Natural killer cell treated with Interleukin-12 subunit alpha and Interleukin-12 subunit beta and Interleukin-15 and Interleukin-18, amount 100 ng/mL, for 72 hours (primary cell): ENCODE measurements around the gene HNRNPA3. TPM values are rescaled to one million over a fixed set of nuclear protein-coding genes. Genes with fewer than 3 reads are reported as not detected.
"Not testable (repeated sequence)": the region's sequence is repeated elsewhere in the genome, so short reads cannot be mapped to it uniquely, and the experiment has no call there.

Experiments used
- ATAC-seq, 2 donors: fragments of 150-1000 bp; cut with Tn5 transposase in 1 of 2; sonication (Bioruptor Pico), chemical (Tn5 transposase) in 1 of 2; 2 replicates each; pipeline ENCODE4 v1.10.0; 2021
- DNase-seq: peaks from one replicate; pipeline ENCODE4 v3.0.0; 2022; ENCODE audit warnings: low spot score
- H3K27ac Mint-ChIP-seq, 2 donors: 1 replicate in 1 of 2; 2 replicates in 1 of 2; pipeline ENCODE4 v1.8.0; 2022; ENCODE audit warnings: mixed read lengths in 2 of 2, mild to moderate bottlenecking in 1 of 2, moderate library complexity in 1 of 2
- H3K27me3 Mint-ChIP-seq, 2 donors: 1 replicate in 1 of 2; 2 replicates in 1 of 2; pipeline ENCODE4 v1.8.0; 2022; ENCODE audit warnings: mixed read lengths in 2 of 2
- H3K36me3 Mint-ChIP-seq: one replicate; pipeline ENCODE4 v1.8.0; 2022; ENCODE audit warnings: mixed read lengths
- H3K4me1 Mint-ChIP-seq, 2 donors: 1 replicate in 1 of 2; 2 replicates in 1 of 2; pipeline ENCODE4 v1.8.0; 2022; ENCODE audit warnings: low read depth in 2 of 2, mixed read lengths in 2 of 2, mild to moderate bottlenecking in 1 of 2
- H3K4me3 Mint-ChIP-seq: one replicate; pipeline ENCODE4 v1.8.0; 2022; ENCODE audit warnings: mixed read lengths
- H3K9me3 Mint-ChIP-seq: 2 replicates; pipeline ENCODE4 v1.8.0; 2022; ENCODE audit warnings: mixed read lengths
- total RNA-seq, 2 donors: library from RNA; stranded (reverse); gene quantifications; one replicate each; pipeline ENCODE4 v1.2.3, GENCODE V29; 2022

Gene HNRNPA3
- total RNA-seq, 2 donors from 2014 or later = 170 to 282 TPM

GRCh38 chr2:177207101-177207500 is 5.5 kb upstream of the HNRNPA3 start:
- Mint-ChIP-seq H3K36me3 (no peaks in the 10 kb centered on the region), H3K27ac (no peak overlapping the region), H3K4me1 (peaks cover 6 to 16% of the 10 kb centered on the region in 2 donors), H3K27me3 (no peaks in the 10 kb centered on the region), H3K9me3 (no peaks in the 10 kb centered on the region), H3K4me3 (no peak overlapping the region)
- no peak for DNase-seq
- ATAC-seq = peak in 1 of 2 donors; percentile 58

GRCh38 chr2:177211169-177211568 is 1.4 kb upstream of the HNRNPA3 start:
- peak overlapping the region; percentile 99 for H3K27ac Mint-ChIP-seq

GRCh38 chr2:177211576-177212105 is 953 bp upstream of the HNRNPA3 start:
- no peak for ATAC-seq
- H3K9me3 Mint-ChIP-seq = no peaks in the 10 kb centered on the region
- H3K4me1 Mint-ChIP-seq = peaks cover 24 to 43% of the 10 kb centered on the region in 2 donors
- H3K27ac Mint-ChIP-seq = peak overlapping the region; percentile 99
- DNase-seq = no peak
- peak overlapping the region; percentile 93 for H3K4me3 Mint-ChIP-seq
- H3K27me3 Mint-ChIP-seq = no peaks in the 10 kb centered on the region
- peaks cover 28% of the 10 kb centered on the region for H3K36me3 Mint-ChIP-seq

More at GRCh38 chr2:177211169-177211568, 1.4 kb upstream of the HNRNPA3 start:
- ATAC-seq (no peak), DNase-seq (no peak)
- no peaks in the 10 kb centered on the region for H3K9me3 Mint-ChIP-seq
- peak overlapping the region; percentile 93 for H3K4me3 Mint-ChIP-seq
- H3K36me3 Mint-ChIP-seq = peaks cover 24% of the 10 kb centered on the region
- H3K4me1 Mint-ChIP-seq = peaks cover 20 to 38% of the 10 kb centered on the region in 2 donors
- no peaks in the 10 kb centered on the region for H3K27me3 Mint-ChIP-seq

- Mint-ChIP-seq H3K36me3 (peaks cover 41% of the 10 kb centered on the region), H3K27ac (peak overlapping the region; percentile 99), H3K27me3 (no peaks in the 10 kb centered on the region), H3K4me1 (peaks cover 33 to 47% of the 10 kb centered on the region in 2 donors), H3K9me3 (no peaks in the 10 kb centered on the region), H3K4me3 (peak overlapping the region; percentile 93)
- ATAC-seq (peak; percentile 81 to 86), DNase-seq (peak; percentile 96)
Observed at GRCh38 chr2:177212891-177213856, 580 bp downstream of the HNRNPA3 start.

DNA sequence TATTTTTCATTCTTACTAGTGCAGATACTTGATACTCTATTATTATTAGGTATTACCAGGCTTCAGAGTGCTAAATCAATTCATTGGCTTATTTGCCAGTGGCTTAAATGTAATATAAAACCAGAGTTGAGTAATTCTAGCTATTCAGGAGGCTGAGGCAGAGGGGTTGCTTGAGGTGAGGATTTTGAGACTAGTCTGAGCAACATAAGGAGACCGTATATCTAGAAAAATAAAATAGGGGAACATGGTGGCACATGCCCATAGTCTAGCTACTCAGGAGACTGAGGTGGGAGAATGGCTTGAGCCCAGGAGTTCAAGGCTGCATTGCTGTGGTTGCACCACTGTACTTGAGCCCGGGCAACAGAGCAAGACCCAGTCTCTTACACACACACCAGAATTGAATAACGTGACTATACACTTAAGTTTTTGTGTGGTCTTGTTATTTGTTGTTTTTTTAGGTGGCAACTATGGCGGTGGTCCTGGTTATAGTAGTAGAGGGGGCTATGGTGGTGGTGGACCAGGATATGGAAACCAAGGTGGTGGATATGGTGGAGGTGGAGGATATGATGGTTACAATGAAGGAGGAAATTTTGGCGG is 4.8 kb downstream of the HNRNPA3 start:
- peak overlapping the region; percentile 51 for H3K4me3 Mint-ChIP-seq
- peaks cover 52 to 62% of the 10 kb centered on the region in 2 donors for H3K4me1 Mint-ChIP-seq
- H3K9me3 Mint-ChIP-seq = no peaks in the 10 kb centered on the region
- peak overlapping the region; percentile 57 to 99 for H3K27ac Mint-ChIP-seq
- peaks cover 74% of the 10 kb centered on the region for H3K36me3 Mint-ChIP-seq
- H3K27me3 Mint-ChIP-seq = no peaks in the 10 kb centered on the region
- DNase-seq = no peak
- no peak for ATAC-seq

DNA sequence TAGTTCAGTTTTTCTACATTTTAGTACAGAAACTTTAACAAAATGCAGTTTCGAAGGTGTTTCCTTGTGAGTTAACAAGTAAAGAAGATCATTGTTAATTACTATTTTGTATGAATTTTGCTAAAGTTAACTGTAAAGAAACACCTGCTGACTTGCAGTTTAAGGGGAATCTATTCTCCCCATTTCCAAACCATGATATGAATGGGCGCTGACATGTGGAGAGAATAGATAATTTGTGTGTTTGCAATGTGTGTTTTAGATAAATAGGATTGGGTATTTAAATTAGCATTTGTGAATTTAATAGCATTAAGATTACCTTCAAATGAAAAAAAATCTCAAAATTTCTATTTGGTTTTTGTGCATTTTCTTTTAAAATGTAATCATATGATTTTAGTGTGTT is 7.2 kb downstream of the HNRNPA3 start:
- DNase-seq, H3K9me3 Mint-ChIP-seq, H3K4me3 Mint-ChIP-seq, H3K27me3 Mint-ChIP-seq, ATAC-seq: not testable (repeated sequence)
- Mint-ChIP-seq H3K27ac (peak overlapping the region in 1 of 2 donors; percentile 40), H3K36me3 (peaks cover 71% of the 10 kb centered on the region), H3K4me1 (peaks cover 55 to 61% of the 10 kb centered on the region in 2 donors)

GRCh38 chr2:177221534-177221933 is 8.9 kb downstream of the HNRNPA3 start:
- peaks cover 43 to 46% of the 10 kb centered on the region in 2 donors for H3K4me1 Mint-ChIP-seq
- H3K27ac Mint-ChIP-seq = peak overlapping the region; percentile 46 to 70
- H3K36me3 Mint-ChIP-seq = peaks cover 55% of the 10 kb centered on the region
- no peaks in the 10 kb centered on the region for H3K9me3 Mint-ChIP-seq
- H3K27me3 Mint-ChIP-seq = no peaks in the 10 kb centered on the region
- ATAC-seq = no peak
- DNase-seq = no peak
- H3K4me3 Mint-ChIP-seq = no peak overlapping the region

DNA sequence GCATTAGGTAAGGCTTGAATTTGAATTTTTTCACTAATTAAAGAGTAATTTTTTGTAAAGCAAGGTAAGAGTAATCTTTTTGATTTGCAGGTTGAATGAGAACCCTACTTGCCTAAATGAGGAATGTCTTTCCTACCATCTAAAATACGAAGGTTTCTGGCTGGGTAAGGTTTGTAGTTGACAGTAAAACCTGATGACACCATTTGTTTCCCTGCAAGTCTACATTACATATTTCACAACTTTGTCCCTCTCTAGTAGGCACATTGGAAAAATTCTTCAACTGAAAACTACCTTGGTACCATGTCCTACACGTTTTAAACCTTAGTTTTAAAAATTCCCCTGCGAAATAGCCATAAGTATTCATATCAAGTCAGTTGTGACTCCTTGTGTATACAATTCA is 9.4 kb downstream of the HNRNPA3 start:
- H3K4me1 Mint-ChIP-seq = peaks cover 39 to 43% of the 10 kb centered on the region in 2 donors
- ATAC-seq = no peak
- H3K27me3 Mint-ChIP-seq = no peaks in the 10 kb centered on the region
- no peak for DNase-seq
- H3K4me3 Mint-ChIP-seq = no peak overlapping the region
- H3K9me3 Mint-ChIP-seq = no peaks in the 10 kb centered on the region
- peak overlapping the region; percentile 46 to 70 for H3K27ac Mint-ChIP-seq
- peaks cover 51% of the 10 kb centered on the region for H3K36me3 Mint-ChIP-seq

DNA sequence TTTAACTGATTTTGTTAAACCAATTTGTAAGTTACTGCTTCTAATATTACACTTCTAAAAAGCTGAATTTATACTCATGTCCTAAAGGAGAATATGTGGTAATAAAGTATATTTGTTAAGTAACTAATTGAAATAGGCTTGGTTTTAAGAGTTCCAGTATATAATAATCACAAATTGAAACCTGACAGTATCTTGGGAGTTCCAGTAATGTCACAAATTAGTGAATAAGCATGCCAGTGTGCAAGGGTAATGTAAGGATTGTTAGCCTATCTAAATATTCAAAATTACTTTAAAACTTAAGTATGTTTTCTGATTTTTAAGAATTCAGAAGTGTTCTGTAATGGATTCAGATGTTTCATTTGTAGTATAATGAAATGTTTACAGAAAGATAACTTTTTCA is 10.8 kb downstream of the HNRNPA3 start:
- peak overlapping the region; percentile 21 to 55 for H3K27ac Mint-ChIP-seq

GRCh38 chr2:177225965-177226360 is 13.4 kb downstream of the HNRNPA3 start:
- no peak for ATAC-seq
- Mint-ChIP-seq H3K36me3 (peaks cover 44% of the 10 kb centered on the region), H3K27ac (peak overlapping the region; percentile 48 to 82), H3K27me3 (no peaks in the 10 kb centered on the region), H3K9me3 (no peaks in the 10 kb centered on the region), H3K4me1 (peaks cover 39 to 49% of the 10 kb centered on the region in 2 donors), H3K4me3 (no peak overlapping the region)
- no peak for DNase-seq

More for the DNA sequence above, 10.8 kb downstream of the HNRNPA3 start:
- H3K36me3 Mint-ChIP-seq = peaks cover 44% of the 10 kb centered on the region
- not testable (repeated sequence) for H3K4me3 Mint-ChIP-seq, ATAC-seq, DNase-seq, H3K27me3 Mint-ChIP-seq, H3K9me3 Mint-ChIP-seq
- H3K4me1 Mint-ChIP-seq = peaks cover 34 to 46% of the 10 kb centered on the region in 2 donors

DNA sequence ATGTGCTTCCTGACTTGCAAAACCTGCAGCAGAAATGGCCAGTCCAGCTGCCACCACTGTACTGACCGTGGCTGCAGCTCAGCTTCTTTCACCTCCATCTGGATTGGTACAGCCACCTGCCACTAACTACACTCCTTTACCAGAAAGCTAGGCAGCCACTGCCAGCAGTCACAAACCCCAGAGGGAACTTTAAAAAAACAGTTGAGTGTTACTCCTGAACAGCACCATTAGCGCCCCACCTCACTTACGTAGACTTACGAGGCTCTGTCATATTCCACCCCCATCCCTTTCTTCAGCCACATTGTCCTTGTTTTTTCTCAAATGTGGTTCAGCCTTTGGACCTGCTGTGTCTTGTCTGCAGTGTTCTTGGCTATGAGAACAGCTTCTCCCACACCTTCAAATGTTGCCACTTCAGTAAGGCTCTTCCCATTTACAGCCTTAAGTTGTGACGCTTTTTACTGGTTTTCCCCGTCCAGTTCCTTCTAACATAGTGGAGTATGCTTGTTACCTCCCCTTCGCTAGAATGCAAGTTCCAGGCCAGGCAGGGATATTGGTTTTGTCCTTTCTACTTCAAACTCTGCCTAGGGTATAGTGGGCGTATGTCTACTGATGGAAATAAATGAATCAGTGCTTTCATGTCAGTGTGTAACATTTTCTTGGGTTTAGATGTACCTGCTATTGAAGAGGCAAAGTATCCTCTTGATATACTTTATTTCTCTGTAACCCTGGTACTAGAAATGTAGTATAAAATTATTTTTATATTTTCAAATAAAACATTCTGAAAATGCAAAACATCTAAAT is 17.0 kb downstream of the HNRNPA3 start:
- Mint-ChIP-seq H3K4me3 (no peak overlapping the region), H3K27me3 (no peaks in the 10 kb centered on the region), H3K27ac (peak overlapping the region; percentile 48 to 82), H3K4me1 (peaks cover 38 to 53% of the 10 kb centered on the region in 2 donors), H3K36me3 (peaks cover 40% of the 10 kb centered on the region), H3K9me3 (no peaks in the 10 kb centered on the region)
- no peak for DNase-seq
- no peak for ATAC-seq

DNA sequence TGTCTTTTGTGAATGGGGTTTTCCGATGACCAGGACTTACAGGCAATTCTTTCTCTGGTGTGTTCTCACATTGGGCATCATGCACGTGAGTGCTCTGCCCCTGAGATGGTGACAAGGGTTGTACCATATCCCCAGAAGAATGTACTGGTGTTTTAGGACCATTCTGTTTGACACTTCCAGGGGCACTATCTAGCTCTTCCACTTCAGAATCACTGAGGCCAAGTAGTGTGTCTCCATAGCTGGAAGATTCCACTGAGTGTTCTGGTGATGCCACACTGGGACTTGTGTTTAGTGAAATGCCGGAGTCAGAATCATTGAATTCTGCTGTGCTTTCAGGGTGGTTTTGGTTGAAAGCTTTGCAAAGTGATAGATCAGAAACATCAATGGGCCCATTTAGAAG is 18.7 kb downstream of the HNRNPA3 start:
- H3K4me1 Mint-ChIP-seq = peaks cover 47 to 58% of the 10 kb centered on the region in 2 donors
- H3K36me3 Mint-ChIP-seq = peaks cover 40% of the 10 kb centered on the region
- DNase-seq (no peak), ATAC-seq (no peak)
- H3K4me3 Mint-ChIP-seq = no peak overlapping the region
- H3K27ac Mint-ChIP-seq = peak overlapping the region; percentile 59 to 62
- H3K27me3 Mint-ChIP-seq = no peaks in the 10 kb centered on the region
- no peaks in the 10 kb centered on the region for H3K9me3 Mint-ChIP-seq

- Mint-ChIP-seq H3K36me3 (peaks cover 40% of the 10 kb centered on the region), H3K27ac (peak overlapping the region in 1 of 2 donors; percentile 41), H3K4me3 (no peak overlapping the region), H3K9me3 (no peaks in the 10 kb centered on the region), H3K27me3 (no peaks in the 10 kb centered on the region), H3K4me1 (peaks cover 47 to 58% of the 10 kb centered on the region in 2 donors)
- DNase-seq (no peak), ATAC-seq (no peak)
Observed at GRCh38 chr2:177232098-177232704, 19.6 kb downstream of the HNRNPA3 start.
